Gastroesophageal sphincter (tissue), 3 donors: ENCODE results near the gene PCDHGC4.

Experiments
- CTCF ChIP-seq, 4 experiments: fragments of 200-600 bp in 2 of 4; fragments of 450-650 bp in 2 of 4; sonication (generic) in 1 of 4; IDR thresholded peaks; one replicate each; pipeline ENCODE4 v1.5.1; 2017 to 2019; ENCODE audit warnings: antibody characterized with exemption in 4 of 4, mild to moderate bottlenecking in 2 of 4, moderate library complexity in 2 of 4
- POLR2A ChIP-seq, 2 donors: fragments of 450-650 bp; IDR thresholded peaks; one replicate each; pipeline ENCODE4 v1.6.1; 2017; ENCODE audit warnings: antibody characterized with exemption in 2 of 2, mild to moderate bottlenecking in 2 of 2, moderate library complexity in 1 of 2
- POLR2AphosphoS5 ChIP-seq: sonication (generic); formaldehyde crosslinking; IDR thresholded peaks from one replicate; pipeline ENCODE4 v1.6.1; 2017; ENCODE audit warnings: antibody characterized with exemption

- TF ChIP-seq POLR2A (IDR thresholded peaks at IDR 0.05) (no peak), POLR2AphosphoS5 (no peak), CTCF (IDR thresholded peaks at IDR 0.05) (no peak)
These were observed 47.6 kb upstream of the PCDHGC4 start for GRCh38 chr5:141437221-141437620.
